NCI-H345 treated with DMSO at 0.1 percent for 48 hours (cell line): ENCODE data around the gene GPATCH8.
"Not testable (repeated sequence)": the region's sequence is repeated elsewhere in the genome, so short reads cannot be mapped to it uniquely, and the experiment has no call there.

Experiments
- DNase-seq: peaks from one replicate; lab custom pipeline; 2025; ENCODE audit not compliant: unreplicated experiment; lab: John Stamatoyannopoulos, UW

GPATCH8 gene

GRCh38 chr17:44527954-44528353 is 24.7 kb upstream of the GPATCH8 start:
- DNase-seq: no peak

DNA sequence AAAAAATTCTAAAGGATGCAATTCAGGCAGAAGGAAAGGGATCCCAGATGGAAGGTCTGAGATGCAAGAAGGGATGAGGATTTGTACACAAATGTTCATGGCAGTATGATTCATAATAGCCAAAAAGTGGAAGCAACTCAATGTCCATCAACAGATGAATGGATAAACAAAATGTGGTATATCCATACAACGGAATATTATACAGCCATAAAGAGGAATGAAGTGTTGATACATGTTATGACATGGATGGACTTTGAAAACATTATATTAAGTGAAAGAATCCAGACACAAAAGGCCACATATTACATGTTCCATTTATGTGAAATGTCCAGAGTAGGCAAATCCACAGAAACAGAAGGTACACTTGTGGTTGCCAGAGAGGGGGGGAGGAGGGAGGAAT is 23.9 kb upstream of the GPATCH8 start:
- no peak for DNase-seq

DNA sequence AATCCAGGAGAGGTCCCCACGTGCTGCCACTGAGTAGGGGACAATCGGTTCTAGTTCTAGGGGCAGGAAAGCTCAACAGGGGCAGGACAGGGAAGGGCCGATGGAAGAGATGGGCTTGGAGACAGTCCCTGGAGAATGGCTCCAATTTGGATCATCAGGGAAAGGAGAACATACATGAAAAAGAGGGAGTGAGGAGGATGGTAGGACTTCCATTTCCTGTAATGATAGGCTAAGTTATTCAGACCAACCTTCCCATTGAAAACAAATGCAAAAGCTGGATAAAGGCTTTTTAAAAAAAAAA is 20.4 kb upstream of the GPATCH8 start:
- no peak for DNase-seq

GRCh38 chr17:44522883-44523671 is 19.9 kb upstream of the GPATCH8 start:
- no peak for DNase-seq

DNA sequence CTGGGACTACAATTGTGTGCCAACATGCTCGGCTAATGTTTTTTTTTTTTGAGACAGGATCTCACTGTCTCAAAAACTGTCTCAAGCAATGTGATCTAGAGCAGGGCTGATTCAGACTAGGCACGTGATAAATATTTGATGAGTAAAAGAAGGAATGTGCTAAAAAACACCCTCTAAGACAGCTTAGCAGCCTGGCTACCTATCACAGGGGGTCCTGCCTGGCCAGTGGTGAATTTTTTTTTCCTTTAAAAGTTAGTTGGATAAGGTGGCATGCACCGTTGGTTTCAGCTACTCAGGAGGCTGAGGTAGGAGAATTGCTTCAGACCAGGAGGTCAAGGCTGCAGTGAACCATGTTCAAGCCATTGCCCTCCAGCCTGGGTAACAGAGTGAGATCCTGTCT is 14.8 kb upstream of the GPATCH8 start:
- no peak for DNase-seq

DNA sequence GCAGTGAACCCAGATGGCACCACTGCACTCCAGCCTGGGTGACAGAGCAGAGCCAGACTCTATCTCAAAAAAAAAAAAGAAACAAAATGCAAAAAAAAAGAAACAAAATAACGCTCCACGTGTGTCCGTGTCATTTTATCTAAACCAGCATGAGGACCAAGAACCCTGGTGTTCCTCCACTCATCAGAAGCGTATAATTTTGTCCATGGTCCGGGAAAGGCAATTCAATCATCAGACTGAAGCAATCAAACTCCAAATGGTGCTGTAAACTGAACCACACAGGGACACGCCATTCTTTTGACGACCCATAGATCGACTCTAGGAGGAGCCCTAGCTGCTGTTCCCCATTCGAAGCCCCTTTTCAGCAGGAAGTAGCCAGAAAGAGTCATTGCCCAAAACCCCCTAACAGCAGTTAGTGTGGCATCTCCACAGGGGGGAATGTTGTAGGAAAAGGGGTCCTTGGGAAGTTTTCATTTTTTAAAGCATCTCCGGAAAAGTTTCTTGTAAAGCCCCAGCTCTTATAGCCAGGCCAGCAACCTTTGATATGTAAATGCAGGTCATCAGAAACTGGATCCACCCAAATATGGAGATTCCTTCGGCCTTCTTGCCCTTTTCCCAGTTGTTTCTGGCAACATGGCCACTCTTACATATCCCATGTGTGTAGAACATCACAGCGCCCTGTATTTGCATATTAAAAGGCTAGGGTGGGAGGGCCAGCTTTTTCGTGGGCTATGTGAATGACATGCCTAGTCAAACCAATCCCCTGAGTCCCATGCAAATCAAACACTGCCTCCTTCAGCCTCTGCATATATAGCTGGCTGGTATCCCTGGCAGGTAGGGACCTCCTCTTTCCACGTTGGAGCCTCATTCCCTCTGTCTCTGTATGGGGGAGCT is 8.3 kb upstream of the GPATCH8 start:
- not testable (repeated sequence) for DNase-seq

DNA sequence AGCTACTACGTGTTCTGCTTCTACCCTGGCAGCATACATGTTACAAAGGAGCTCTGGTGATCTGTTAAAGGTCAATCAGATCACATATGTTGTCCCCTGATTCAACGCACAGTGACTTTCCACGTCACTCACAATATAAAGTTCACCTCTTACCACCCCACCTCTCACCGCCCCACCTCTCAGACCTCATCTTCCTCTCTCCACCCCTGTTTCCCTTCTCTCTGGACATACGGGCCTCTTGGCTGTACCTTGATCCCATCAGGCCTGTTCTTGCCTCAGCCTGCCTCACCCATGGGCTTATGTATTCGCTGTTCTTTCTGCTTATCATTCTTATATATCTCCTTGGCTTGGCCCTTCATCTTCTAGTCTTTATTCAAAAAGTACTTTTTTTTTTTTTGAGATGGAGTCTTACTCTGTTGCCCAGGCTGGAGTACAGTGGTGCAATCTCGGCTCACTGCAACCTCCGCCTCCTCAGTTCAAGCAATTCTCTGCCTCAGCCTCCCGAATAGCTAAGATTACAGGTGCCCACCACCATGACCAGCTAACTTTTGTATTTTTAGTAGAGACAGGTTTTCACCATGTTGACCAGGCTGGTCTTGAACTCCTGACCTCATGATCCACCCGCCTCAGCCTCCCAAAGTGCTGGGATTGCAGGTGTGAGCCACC is 3.9 kb upstream of the GPATCH8 start:
- not testable (repeated sequence) for DNase-seq

GRCh38 chr17:44502598-44503146 is 534 bp downstream of the GPATCH8 start:
- no peak for DNase-seq

GRCh38 chr17:44501866-44502375 is 1.3 kb downstream of the GPATCH8 start:
- no peak for DNase-seq

GRCh38 chr17:44499722-44500121 is 3.5 kb downstream of the GPATCH8 start:
- DNase-seq: no peak

DNA sequence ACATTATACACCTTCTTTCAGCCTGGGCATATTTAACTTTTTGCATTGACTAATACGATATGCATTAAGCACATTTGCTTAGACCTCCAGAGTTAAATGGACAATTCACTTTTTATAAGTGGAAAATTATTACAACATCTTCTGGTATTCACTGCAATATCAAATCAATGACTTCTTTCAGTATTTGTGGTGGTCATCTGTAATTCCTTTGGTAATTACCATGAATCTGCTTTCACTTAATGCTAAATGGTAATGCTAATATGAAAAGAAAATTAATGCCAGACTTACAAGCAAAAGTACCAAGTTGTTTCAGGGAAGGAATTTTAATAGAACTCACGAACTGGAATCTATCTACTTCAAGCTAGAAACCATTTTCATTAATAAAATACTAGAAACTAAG is 6.4 kb downstream of the GPATCH8 start:
- no peak for DNase-seq

DNA sequence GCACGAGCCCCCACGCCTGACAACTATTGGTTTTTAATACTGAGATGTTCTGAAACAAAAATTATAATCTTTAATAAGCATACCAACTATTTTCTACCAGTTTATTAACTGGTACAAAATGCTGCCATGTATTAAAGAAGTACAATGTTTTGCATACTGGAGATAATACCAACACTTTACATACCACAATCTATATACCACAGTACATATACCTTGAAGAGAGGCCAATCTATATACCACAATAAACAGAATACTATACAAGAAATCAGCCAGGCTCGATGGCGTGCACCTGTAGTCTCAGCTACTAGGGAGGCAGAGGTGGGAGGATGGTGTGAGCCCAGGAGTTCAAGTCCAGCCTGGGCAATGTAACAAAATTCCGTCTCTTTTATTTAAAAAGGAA is 9.9 kb downstream of the GPATCH8 start:
- no peak for DNase-seq

DNA sequence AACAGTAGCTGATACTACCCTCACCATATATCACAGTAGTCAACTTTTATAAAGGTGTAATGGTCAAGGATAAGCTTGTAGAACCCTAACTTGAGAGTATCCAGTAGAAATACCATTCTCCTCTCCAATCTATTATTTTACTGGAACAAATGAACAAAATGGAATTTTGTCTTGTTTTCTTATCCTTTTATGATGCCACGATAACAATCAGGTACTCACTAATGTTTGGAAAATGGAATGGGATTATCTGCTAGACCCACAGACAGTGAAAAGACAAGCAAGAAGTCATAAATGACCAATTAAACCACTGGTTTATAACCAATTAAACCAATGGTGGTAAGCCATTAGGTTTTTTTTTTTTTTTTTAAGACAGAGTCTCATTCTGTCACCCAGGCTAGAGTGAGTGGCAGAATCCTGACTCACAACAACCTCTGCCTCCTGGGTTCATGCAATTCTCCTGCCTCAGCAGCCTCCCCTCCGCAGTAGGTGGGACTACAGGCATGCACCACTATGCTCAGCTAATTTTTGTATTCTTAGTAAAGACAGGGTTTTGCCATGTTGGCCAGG is 10.4 kb downstream of the GPATCH8 start:
- DNase-seq: no peak

DNA sequence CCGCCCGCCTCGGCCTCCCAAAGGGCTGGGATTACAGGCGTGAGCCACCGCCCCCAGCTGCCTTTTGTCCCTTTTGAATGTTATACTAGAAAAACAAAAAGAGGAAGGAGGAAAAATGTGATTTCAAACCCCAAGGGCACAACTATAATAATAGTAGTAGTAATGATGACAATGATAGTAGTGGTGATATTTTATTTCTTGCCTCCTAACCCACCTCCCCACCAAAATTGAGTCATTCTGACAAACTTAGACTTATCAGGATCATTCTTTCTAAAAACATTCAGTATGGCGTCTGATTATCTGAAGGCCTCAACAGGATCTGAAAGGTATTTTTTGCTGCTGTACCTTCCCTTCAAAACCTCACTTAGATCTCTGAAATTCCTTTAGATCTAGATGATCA is 13.6 kb downstream of the GPATCH8 start:
- DNase-seq: no peak

- DNase-seq: no peak
Measured at GRCh38 chr17:44487170-44487569, 16.0 kb downstream of the GPATCH8 start.

DNA sequence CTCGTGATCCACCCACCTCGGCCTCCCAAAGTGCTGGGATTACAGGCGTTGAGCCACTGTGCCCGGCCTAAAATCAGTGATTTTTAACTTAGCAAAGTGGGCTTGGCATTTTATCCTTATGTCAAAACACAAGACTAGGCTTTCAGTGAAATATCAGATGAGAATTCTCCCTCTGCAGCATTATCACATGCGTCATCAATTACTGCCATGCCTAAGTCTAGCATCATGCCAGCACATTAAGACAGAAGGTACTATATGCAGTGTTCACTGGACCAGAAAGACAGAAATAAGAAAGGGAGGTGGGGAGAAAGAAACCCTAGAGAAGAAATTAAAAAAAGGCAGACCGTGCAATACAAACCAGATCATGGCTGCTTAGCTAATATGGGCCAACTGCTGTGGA is 29.8 kb downstream of the GPATCH8 start:
- DNase-seq: no peak

- no peak for DNase-seq
Measured at GRCh38 chr17:44469676-44470075, 33.5 kb downstream of the GPATCH8 start.

DNA sequence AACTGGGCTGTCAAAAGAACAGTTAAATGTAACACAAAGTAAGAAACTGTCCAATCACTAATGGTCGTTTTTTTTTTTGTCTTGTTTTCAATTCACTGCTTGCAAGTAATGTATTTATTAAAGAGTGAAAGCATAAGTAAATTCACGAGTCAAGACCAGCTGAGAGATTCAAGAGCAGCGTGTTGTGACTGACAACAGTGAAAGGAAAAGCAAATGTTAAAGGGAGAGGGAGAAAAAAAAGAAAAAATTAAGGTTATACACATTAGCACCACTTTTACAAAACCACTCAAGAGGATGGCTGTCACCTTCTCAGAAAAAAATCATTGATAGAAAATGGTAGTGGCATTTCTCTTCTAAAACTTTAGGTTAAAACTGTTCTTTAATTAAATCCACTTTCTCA is 36.1 kb downstream of the GPATCH8 start:
- DNase-seq: no peak

DNA sequence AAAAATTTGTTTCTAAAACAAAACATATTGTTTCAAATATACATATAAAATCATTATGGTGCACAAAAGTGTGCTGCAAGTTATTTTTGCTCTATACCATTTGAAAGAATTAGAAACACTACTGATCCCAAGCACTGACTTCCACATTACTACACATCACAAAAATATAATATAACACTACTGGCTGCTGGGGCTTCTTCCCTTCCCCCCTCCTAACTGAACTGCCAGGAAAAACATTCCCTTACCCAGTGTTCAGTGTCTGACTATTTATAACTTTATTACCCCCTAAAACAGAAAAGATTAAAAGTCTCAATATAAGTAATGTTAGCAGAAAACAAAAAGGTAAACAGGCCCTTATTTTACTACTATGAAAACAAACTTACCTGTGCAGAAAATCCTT is 36.9 kb downstream of the GPATCH8 start:
- no peak for DNase-seq

- no peak for DNase-seq
Measured at GRCh38 chr17:44465897-44466296, 37.3 kb downstream of the GPATCH8 start.

GRCh38 chr17:44465276-44465675 is 37.9 kb downstream of the GPATCH8 start:
- DNase-seq: no peak
